Effector memory CD8-positive, alpha-beta T cell (primary cell): Measurements from ENCODE around the gene ZNF594.
"Not testable (repeated sequence)": the region's sequence is repeated elsewhere in the genome, so short reads cannot be mapped to it uniquely, and the experiment has no call there.

Experiments used
- ATAC-seq: fragments of 150-1000 bp; cut with Tn5 transposase; replicated peaks from 2 replicates; pipeline ENCODE4 v1.10.0; 2021; ENCODE audit warnings: mild to moderate bottlenecking, moderate library complexity
- DNase-seq, 3 experiments: peaks; one replicate each; pipeline ENCODE4 v3.0.0; 2021
- H3K27ac Mint-ChIP-seq, 2 donors: one replicate each; pipeline ENCODE4 v1.8.0; 2022; ENCODE audit warnings: mild to moderate bottlenecking in 2 of 2, mixed read lengths in 2 of 2, moderate library complexity in 2 of 2
- H3K27me3 Mint-ChIP-seq, 2 donors: one replicate each; pipeline ENCODE4 v1.8.0; 2022; ENCODE audit warnings: mixed read lengths in 2 of 2
- H3K36me3 Mint-ChIP-seq: one replicate; pipeline ENCODE4 v1.8.0; 2022; ENCODE audit warnings: mild to moderate bottlenecking, moderate library complexity, mixed read lengths; ENCODE audit not compliant: insufficient read depth
- H3K4me1 Mint-ChIP-seq, 2 donors: one replicate each; pipeline ENCODE4 v1.8.0; 2022; ENCODE audit warnings: low read depth in 2 of 2, mixed read lengths in 2 of 2
- H3K4me3 Mint-ChIP-seq, 2 donors: one replicate each; pipeline ENCODE4 v1.8.0; 2022; ENCODE audit warnings: mild to moderate bottlenecking in 2 of 2, mixed read lengths in 2 of 2, moderate library complexity in 2 of 2
- H3K9me3 Mint-ChIP-seq, 2 donors: one replicate each; pipeline ENCODE4 v1.8.0; 2022; ENCODE audit warnings: mixed read lengths in 2 of 2

ZNF594 gene

GRCh38 chr17:5129770-5130169 lies 61.9 kb downstream of the ZNF594 start:
- not testable (repeated sequence) for H3K36me3 Mint-ChIP-seq, H3K4me3 Mint-ChIP-seq, H3K27ac Mint-ChIP-seq, DNase-seq, H3K9me3 Mint-ChIP-seq, ATAC-seq, H3K4me1 Mint-ChIP-seq
- peaks cover 11 to 40% of the 10 kb centered on the region in 2 donors for H3K27me3 Mint-ChIP-seq
